HG02763 (cell line): ENCODE measurements around the gene ASS1.

Experiments used
- ATAC-seq: cut with Tn5 transposase; IDR thresholded peaks from one replicate; pipeline ENCODE4 v1.9.1; 2021; ENCODE audit warnings: mild to moderate bottlenecking, moderate library complexity; ENCODE audit not compliant: unreplicated experiment

The ASS1 gene

DNA sequence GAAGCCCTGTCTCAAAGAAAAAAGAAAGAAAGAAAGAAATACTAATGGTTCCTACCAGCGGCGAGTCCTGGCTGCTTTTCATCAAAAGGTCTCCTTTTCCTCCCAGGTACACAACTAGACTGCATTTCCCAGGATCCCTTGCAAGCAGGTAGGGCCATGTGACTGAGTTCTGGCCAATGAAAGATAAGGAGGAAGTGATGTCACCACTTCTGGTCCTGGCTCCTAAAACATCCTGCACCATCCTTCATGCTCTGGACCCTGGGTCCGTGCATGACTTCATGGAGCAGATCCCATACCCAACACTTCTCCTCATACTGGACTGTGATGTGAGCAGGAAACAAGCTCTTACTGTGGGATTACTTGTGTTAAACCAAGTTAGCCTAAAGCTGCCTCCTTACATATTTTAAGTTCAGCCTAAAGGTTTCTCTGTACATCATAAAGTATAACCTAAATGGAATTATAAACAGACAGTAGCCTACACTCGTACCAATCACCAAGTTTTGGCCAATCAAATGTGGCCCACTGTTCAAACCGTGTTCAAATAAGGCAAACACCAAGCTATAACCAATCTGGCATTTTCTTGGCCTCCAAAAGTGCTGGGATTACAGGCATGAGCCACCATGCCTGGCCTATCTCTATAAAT, 104.5 kb downstream of the ASS1 start:
- ATAC-seq, result no peak
